Glomerular visceral epithelial cell (primary cell): Measurements from ENCODE around the gene PLCB4.

Experiments used
- DNase-seq: peaks from one replicate; pipeline ENCODE4 v3.0.0-alpha.2; 2016; ENCODE audit errors: extremely low spot score

Gene PLCB4

GRCh38 chr20:9401371-9401770, 332.5 kb downstream of the PLCB4 start:
- no peak for DNase-seq

GRCh38 chr20:9402141-9402540, 333.3 kb downstream of the PLCB4 start:
- no peak for DNase-seq

- DNase-seq = no peak
Observed at GRCh38 chr20:9402546-9402945, 333.7 kb downstream of the PLCB4 start.

- no peak for DNase-seq
Observed at GRCh38 chr20:9403448-9403847, 334.6 kb downstream of the PLCB4 start.

- peak; percentile 77 for DNase-seq
Observed at GRCh38 chr20:9407805-9408421, 339.0 kb downstream of the PLCB4 start.

GRCh38 chr20:9408422-9409300, 339.8 kb downstream of the PLCB4 start:
- DNase-seq = peak; percentile 21

- no peak for DNase-seq
Observed at GRCh38 chr20:9409352-9409751, 340.5 kb downstream of the PLCB4 start.

GRCh38 chr20:9409981-9410380, 341.1 kb downstream of the PLCB4 start:
- DNase-seq = peak; percentile 63

GRCh38 chr20:9411833-9412232, 342.9 kb downstream of the PLCB4 start:
- DNase-seq = no peak

GRCh38 chr20:9412309-9412708, 343.4 kb downstream of the PLCB4 start:
- no peak for DNase-seq

- no peak for DNase-seq
Observed at GRCh38 chr20:9413001-9413400, 344.1 kb downstream of the PLCB4 start.

GRCh38 chr20:9415426-9415825, 346.5 kb downstream of the PLCB4 start:
- no peak for DNase-seq

- no peak for DNase-seq
Observed at GRCh38 chr20:9416421-9416820, 347.5 kb downstream of the PLCB4 start.

- DNase-seq = no peak
Observed at GRCh38 chr20:9417665-9418064, 348.8 kb downstream of the PLCB4 start.

GRCh38 chr20:9422321-9423057, 353.6 kb downstream of the PLCB4 start:
- DNase-seq = no peak

GRCh38 chr20:9424551-9424950, 355.7 kb downstream of the PLCB4 start:
- no peak for DNase-seq

- DNase-seq = no peak
Observed at GRCh38 chr20:9427430-9428291, 358.8 kb downstream of the PLCB4 start.

- DNase-seq = no peak
Observed at GRCh38 chr20:9428292-9428607, 359.4 kb downstream of the PLCB4 start.

GRCh38 chr20:9439806-9440205, 370.9 kb downstream of the PLCB4 start:
- DNase-seq = no peak

- DNase-seq = no peak
Observed at GRCh38 chr20:9440892-9441291, 372.0 kb downstream of the PLCB4 start.

GRCh38 chr20:9441948-9442347, 373.1 kb downstream of the PLCB4 start:
- DNase-seq = no peak

- peak; percentile 20 for DNase-seq
Observed at GRCh38 chr20:9442858-9443257, 374.0 kb downstream of the PLCB4 start.
